OCI-LY7 (cell line): ENCODE data around the gene GJB5. TPM values are rescaled to one million over a fixed set of nuclear protein-coding genes. Genes with fewer than 3 reads are reported as not detected.

Experiments
- BruUV-seq: library from RNA; stranded (reverse); fragments of 400-500 nt; replicated peaks from 2 replicates; lab custom pipeline; 2021; lab: Mats Ljungman, UMichigan
- CTCF ChIA-PET: fragments of 300-600 bp; sonication (Branson Sonifier 250); formaldehyde crosslinking; loops from one replicate; lab custom pipeline; 2022; ENCODE audit warnings: antibody characterized with exemption; ENCODE audit not compliant: unreplicated experiment; lab: Charles Lee
- POLR2A ChIA-PET: fragments of 300-600 bp; sonication (Branson Sonifier 250); formaldehyde crosslinking; loops from one replicate; lab custom pipeline; 2022; ENCODE audit warnings: antibody characterized with exemption; lab: Charles Lee
- DNase-seq: peaks from one replicate; pipeline ENCODE4 v3.0.0-alpha.2; 2015; ENCODE audit warnings: low spot score
- H2AFZ ChIP-seq: fragments of 200-600 bp; sonication (generic), shearing (Covaris generic); 2 replicates; pipeline ENCODE4 v1.6.1; 2014; ENCODE audit warnings: mild to moderate bottlenecking, antibody characterized with exemption, low read length, moderate library complexity
- H3K27ac ChIP-seq: fragments of 200-600 bp; sonication (generic); 2 replicates; pipeline ENCODE4 v1.5.1; 2014; ENCODE audit warnings: mixed run types, low read depth, mild to moderate bottlenecking, moderate library complexity, low read length, inconsistent platforms; ENCODE audit not compliant: poor library complexity, severe bottlenecking
- H3K36me3 ChIP-seq: fragments of 200-600 bp; sonication (generic); 2 replicates; pipeline ENCODE4 v1.6.1; 2014; ENCODE audit warnings: mild to moderate bottlenecking, antibody characterized with exemption, low read length, moderate library complexity, mixed read lengths; ENCODE audit not compliant: insufficient read depth
- H3K4me1 ChIP-seq: fragments of 200-600 bp; sonication (generic); 2 replicates; pipeline ENCODE4 v1.5.1; 2014; ENCODE audit warnings: mild to moderate bottlenecking, low read length; ENCODE audit not compliant: insufficient read depth, poor library complexity, severe bottlenecking
- H3K4me2 ChIP-seq: fragments of 200-600 bp; sonication (generic); 2 replicates; pipeline ENCODE4 v1.6.1; 2014; ENCODE audit warnings: mild to moderate bottlenecking, low read length
- H3K4me3 ChIP-seq: fragments of 200-600 bp; sonication (generic); 2 replicates; pipeline ENCODE4 v1.5.1; 2014; ENCODE audit warnings: mild to moderate bottlenecking, low read depth, low read length; ENCODE audit not compliant: poor library complexity, severe bottlenecking
- H3K79me2 ChIP-seq: fragments of 200-600 bp; sonication (generic); 2 replicates; pipeline ENCODE4 v1.6.1; 2016; ENCODE audit warnings: low read depth, mild to moderate bottlenecking, low read length, moderate library complexity, mixed read lengths; ENCODE audit not compliant: insufficient read depth
- H3K9me2 ChIP-seq: fragments of 200-600 bp; sonication (generic); 2 replicates; pipeline ENCODE4 v1.6.1; 2016; ENCODE audit warnings: mild to moderate bottlenecking, low read length, mixed read lengths; ENCODE audit not compliant: insufficient read depth
- H3K9me3 ChIP-seq: fragments of 200-600 bp; sonication (generic); 2 replicates; pipeline ENCODE4 v1.6.1; 2014; ENCODE audit warnings: mild to moderate bottlenecking, mixed run types, low read length, mixed read lengths
- H4K20me1 ChIP-seq: fragments of 200-600 bp; sonication (generic); 2 replicates; pipeline ENCODE4 v1.6.1; 2014; ENCODE audit warnings: mild to moderate bottlenecking, antibody characterized with exemption, low read length, moderate library complexity, mixed read lengths; ENCODE audit not compliant: insufficient read depth
- EZH2phosphoT487 ChIP-seq: fragments of 200-600 bp; sonication (generic); IDR thresholded peaks from 2 replicates; pipeline ENCODE4 v1.6.1; 2018; ENCODE audit warnings: low read depth, borderline replicate concordance, mild to moderate bottlenecking, mixed run types, antibody characterized with exemption, low read length, moderate library complexity, mixed read lengths
- intact Hi-C: fragments of 100-400 bp; cut with micrococcal nuclease; formaldehyde crosslinking; loops from one replicate; pipeline ENCODE4 v1.10.0; 2022; ENCODE audit not compliant: unreplicated experiment
- total RNA-seq, 2 experiments: library from RNA; depleted of rRNA in 1 of 2; stranded (reverse); fragments of >200 nt in 1 of 2; shearing (Covaris generic) in 1 of 2; gene quantifications; 2 replicates each; pipeline ENCODE4 v1.2.3, GENCODE V29; 2014 to 2022
- TF ChIP-seq, protein P1 (sequence below): fragments of 200-600 bp; sonication (generic); conservative IDR thresholded peaks from 2 replicates; pipeline ENCODE4 v1.5.1; 2014; ENCODE audit warnings: mild to moderate bottlenecking, antibody characterized with exemption, low read length, moderate library complexity, mixed read lengths

The GJB5 gene
- total RNA-seq, 2 experiments from 2014 or later = not detected

DNA sequence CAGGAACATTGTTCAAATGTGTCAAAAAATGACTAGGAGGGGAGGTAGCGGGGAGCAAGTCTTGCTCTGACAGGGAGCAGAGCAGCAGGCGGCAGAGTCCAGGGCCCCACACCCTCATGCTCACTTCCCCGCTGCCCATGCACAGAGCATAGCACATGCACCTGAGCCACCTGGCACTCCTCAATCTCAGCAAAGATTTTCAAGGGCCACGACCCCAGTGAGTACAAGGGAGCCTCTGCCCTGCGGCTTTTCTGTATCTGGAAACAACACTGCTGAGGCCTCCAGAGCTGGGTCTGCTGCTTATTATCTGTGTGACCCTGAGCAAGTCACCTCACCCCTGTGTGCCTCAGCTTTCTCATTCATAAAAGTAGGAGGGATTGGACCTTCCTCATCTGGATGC lies 25.1 kb downstream of the GJB5 start:
- no TSS peak for BruUV-seq
- intact Hi-C loops = no loop called here
- Histone ChIP-seq H3K27ac (no peak overlapping the region), H3K36me3 (no peaks in the 10 kb centered on the region), H3K79me2 (no peaks in the 10 kb centered on the region), H4K20me1 (no peaks in the 10 kb centered on the region), H3K9me3 (no peaks in the 10 kb centered on the region), H3K4me1 (no peaks in the 10 kb centered on the region), H3K9me2 (no peaks in the 10 kb centered on the region), H2AFZ (no peak overlapping the region), H3K4me2 (no peak overlapping the region), H3K4me3 (no peak overlapping the region)
- TF ChIP-seq EZH2phosphoT487 = no peak
- TF ChIP-seq, protein P1, sequence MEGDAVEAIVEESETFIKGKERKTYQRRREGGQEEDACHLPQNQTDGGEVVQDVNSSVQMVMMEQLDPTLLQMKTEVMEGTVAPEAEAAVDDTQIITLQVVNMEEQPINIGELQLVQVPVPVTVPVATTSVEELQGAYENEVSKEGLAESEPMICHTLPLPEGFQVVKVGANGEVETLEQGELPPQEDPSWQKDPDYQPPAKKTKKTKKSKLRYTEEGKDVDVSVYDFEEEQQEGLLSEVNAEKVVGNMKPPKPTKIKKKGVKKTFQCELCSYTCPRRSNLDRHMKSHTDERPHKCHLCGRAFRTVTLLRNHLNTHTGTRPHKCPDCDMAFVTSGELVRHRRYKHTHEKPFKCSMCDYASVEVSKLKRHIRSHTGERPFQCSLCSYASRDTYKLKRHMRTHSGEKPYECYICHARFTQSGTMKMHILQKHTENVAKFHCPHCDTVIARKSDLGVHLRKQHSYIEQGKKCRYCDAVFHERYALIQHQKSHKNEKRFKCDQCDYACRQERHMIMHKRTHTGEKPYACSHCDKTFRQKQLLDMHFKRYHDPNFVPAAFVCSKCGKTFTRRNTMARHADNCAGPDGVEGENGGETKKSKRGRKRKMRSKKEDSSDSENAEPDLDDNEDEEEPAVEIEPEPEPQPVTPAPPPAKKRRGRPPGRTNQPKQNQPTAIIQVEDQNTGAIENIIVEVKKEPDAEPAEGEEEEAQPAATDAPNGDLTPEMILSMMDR = no peak
- no peak for DNase-seq
- POLR2A ChIA-PET = no interaction called here
- CTCF ChIA-PET = no interaction called here

DNA sequence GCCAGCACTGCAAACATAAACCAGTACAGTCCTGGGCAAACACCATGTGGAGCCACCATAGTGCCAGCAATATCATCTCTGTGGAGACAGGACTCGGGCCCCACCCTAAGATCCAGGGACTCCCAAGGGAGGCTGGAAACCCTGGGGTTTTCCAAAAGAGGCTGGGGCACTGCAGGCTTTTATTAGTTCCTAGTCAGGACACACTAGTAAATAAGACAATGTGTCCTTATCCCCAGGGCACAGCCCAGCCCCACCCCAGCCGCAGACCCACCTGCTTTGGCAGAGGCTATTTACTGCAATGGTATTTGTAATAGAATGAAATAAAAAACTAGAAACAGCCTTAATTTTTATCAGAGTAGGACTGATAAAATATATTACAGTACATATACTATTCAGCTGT lies 25.7 kb downstream of the GJB5 start:
- Histone ChIP-seq H3K4me2 (no peak overlapping the region), H3K36me3 (no peaks in the 10 kb centered on the region), H3K9me3 (no peaks in the 10 kb centered on the region), H3K4me1 (no peaks in the 10 kb centered on the region), H2AFZ (no peak overlapping the region), H4K20me1 (no peaks in the 10 kb centered on the region), H3K79me2 (no peaks in the 10 kb centered on the region), H3K9me2 (no peaks in the 10 kb centered on the region), H3K27ac (no peak overlapping the region), H3K4me3 (no peak overlapping the region)
- intact Hi-C loops = no loop called here
- ChIA-PET POLR2A (no interaction called here), CTCF (no interaction called here)
- no peak for TF ChIP-seq EZH2phosphoT487
- TF ChIP-seq, protein P1 = no peak
- no TSS peak for BruUV-seq
- no peak for DNase-seq

DNA sequence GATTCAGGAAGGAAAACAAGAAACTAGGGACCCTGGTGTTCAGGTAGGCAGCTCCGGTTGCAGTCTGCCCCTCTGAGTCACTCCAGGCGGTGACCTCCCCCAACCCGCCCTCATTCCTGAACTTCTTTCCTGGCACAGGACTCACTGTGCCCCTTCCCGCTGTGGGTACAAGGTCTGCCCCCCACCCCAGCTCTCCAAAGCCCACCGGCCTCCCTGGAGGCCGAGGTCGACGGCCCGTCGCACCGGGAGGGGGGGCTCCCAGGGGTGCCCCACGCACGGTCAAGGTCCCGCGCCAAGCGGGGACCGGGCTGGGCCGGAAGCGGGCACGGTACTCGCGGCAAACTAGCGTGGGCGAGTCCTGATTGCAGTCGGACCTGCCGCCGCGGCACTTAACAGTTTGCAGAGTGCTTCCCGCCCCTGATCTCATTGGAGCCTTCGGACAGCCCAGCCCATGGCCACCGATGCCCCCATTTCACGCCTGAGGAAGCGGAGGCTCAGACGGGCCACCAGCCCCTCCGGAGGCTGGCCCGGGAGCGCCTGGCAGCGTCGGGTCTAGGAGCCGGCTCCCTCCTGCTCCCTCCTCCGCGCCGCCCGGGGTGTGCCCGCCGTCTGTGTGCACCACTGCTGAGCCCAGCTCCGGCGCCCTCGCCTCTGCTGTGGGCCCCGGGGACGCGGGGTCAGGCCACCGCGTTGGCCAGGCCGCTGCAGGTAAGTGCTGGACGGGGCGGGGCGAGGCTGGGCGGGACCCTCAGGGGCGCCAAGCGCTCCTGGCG lies 26.4 kb downstream of the GJB5 start, which contains the start of gene GJB3:
TSS of gene GJB3 (plus strand) at position 144 of the 773 bp plus-strand sequence. CDS start 3,549 bp downstream, outside the sequence.
- no peak for TF ChIP-seq EZH2phosphoT487
- TF ChIP-seq, protein P1 = no peak
- H2AFZ ChIP-seq = no peak within 1 kb of the TSS
- intact Hi-C loops = no loop called here
- no peaks in the 10 kb centered on the region for H3K9me2 ChIP-seq
- BruUV-seq = no TSS peak
- H3K79me2 ChIP-seq = no peaks in the 10 kb centered on the region
- ChIA-PET POLR2A (no interaction called here), CTCF (no interaction called here)
- H4K20me1 ChIP-seq = no peaks in the 10 kb centered on the region
- no peak within 1 kb of the TSS for H3K27ac ChIP-seq
- no peak within 1 kb of the TSS for H3K4me2 ChIP-seq
- no peaks in the 10 kb centered on the region for H3K4me1 ChIP-seq
- no peaks in the 10 kb centered on the region for H3K9me3 ChIP-seq
- H3K4me3 ChIP-seq = no peak within 1 kb of the TSS
- no peaks in the 10 kb centered on the region for H3K36me3 ChIP-seq
- DNase-seq = no peak
